GM12801 (cell line): ENCODE measurements around the gene CKAP2L.

ENCODE experiments used
- CTCF ChIP-seq: IDR thresholded peaks from one replicate; pipeline ENCODE4 v1.5.1; 2011; ENCODE audit warnings: control low read depth; ENCODE audit not compliant: insufficient read length; ENCODE audit errors: extremely low read depth

The CKAP2L gene

DNA sequence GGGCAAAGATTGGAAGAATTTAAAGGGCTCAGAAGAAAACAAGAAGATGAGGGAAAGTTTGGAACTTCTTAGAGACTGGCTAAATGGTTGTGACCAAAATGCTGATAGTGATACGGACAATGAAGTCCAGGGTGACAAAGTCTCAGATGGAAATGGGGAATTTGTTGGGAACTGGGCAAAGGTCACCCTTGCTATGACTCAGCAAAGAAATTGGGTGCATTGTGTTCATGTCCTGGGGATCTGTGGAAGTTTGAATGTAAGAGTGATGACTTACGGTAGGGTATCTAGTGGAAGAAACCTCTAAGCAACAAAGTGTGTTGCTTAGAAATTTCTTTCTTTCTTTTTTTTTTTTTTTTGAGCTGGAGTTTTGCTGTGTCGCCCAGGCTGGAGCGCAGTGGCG is 25.9 kb upstream of the CKAP2L start:
- TF ChIP-seq CTCF = no peak

DNA sequence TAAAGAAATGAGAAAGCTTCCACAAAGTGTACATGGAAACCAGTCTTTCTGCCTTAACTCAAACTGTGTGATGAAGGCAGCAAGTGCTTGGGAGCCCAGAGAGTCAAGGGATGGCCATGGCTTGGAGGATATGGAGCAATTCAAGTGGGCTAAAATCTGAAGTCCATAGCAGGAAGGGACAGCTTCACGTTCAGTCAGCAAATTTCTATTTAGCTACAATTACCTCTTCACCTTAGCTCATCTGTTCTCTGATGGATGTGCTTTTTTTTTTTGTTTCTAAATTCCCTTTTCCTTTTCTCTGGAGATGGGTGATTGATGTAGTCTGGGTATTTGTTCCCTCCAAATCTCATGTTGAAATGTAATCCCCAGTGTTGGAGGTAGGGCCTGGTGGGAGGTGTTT is 24.8 kb upstream of the CKAP2L start:
- no peak for TF ChIP-seq CTCF

- no peak for TF ChIP-seq CTCF
These were observed 24.2 kb upstream of the CKAP2L start for GRCh38 chr2:112788653-112789052.

DNA sequence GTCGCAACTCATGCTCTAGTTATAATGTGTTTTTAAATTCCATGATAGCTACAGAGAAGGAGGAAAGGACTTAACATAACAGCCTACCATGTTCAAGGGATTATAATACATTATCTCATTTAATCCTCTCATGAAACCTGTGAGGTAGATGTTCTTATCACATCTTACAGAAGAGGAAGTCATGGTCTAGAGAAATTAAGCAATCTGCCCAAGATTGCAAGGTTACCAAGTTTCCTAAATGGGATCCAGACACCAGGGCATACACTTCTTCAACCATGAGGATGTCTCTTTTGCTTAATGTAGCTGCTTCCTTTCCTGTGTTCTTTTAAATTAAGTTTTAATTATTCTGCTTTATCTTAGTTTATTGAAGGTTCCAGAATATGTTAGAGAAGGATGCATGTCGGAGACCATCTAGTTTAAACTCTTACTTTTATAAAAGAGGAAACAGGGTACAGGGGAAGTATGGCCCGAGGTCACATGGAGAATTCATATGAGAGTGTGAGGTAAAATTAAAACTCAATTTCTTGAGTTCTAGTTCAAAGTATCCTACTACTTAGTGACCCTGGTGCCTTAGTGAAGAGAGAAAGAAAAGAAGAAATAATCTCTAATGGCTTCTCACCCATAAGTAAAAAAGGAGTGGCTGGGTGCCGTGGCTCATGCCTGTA is 23.5 kb upstream of the CKAP2L start:
- no peak for TF ChIP-seq CTCF

DNA sequence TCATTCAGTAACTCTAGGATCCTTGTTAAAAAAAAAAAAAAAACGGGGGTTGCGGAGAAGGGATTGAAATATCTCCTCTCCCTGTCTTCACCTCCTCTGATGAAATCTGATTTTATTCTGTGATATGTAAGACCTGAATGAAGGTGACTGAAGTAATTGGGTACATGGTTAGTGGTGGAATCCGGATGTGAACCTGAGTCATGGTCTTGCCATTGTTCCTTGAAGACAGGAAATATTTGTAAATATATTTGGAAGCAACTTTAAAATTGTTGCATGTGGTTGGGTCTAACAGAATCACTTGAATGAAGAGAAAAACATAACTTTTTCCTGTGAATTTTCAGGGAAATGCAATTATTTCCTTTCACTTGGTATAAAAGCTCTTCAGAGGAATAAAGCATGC is 22.9 kb upstream of the CKAP2L start:
- no peak for TF ChIP-seq CTCF

DNA sequence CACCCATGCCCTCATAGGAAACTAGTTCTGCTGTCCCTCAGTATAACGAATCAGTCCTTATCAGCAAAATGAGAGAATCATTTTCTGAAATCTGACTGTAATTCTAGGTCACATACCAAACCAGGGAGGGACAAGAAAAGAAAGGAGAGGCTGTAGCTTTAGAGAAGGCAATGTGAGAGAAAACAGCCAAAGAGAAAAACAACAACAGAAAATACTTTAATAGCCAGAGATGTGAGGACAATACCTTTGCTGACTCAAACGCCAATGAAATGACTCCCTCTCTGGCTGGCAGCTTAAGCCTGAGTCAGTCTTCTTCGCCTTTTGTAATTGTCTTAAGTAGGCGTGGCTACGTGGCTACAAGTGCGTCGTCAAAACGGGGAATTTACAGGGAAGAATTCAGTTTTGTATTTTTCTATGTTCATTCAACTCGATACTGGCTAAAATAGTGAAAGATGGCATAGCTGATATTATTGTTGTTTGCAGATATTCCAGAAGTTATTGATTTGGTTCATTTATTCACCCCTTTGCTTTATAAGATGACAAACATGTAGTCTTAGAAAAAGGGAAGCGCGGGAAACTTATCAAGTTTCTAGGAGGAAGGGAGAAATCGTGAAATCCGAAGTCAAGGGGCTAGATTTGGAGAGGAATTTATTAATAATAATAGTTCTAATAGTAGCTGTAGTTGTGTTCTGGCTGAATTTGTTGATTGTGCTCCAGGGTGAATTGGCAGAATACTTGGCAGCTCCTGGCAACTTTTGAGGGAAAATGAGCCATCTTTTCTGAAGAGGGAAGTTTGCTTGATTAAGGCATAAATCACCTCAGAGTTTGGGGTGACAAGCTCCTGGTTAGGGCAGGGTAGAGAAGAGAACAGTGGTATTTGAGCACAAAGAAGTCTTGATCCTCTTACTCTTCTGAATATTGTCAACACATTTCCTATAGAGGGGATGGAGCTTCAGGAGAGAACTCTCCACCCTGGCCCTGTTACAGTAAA is 20.1 kb upstream of the CKAP2L start, which contains the start of gene IL1A:
Gene IL1A (minus strand): TSS at position 295 of the 991 bp plus-strand sequence. CDS start 723 bp downstream, outside the sequence.
- TF ChIP-seq CTCF = no peak

- no peak for TF ChIP-seq CTCF
These were observed 18.8 kb upstream of the CKAP2L start for GRCh38 chr2:112783187-112783714.
